ENCODE results near the gene TTC39B.
"Not testable (repeated sequence)": the region's sequence is repeated elsewhere in the genome, so short reads cannot be mapped to it uniquely, and the experiment has no call there.

The TTC39B gene

GRCh38 chr9:15238646-15239045, 68.4 kb downstream of the TTC39B start:
- no peaks in the 10 kb centered on the region for H3K36me3 ChIP-seq
- no peaks in the 10 kb centered on the region for H3K9me3 ChIP-seq
- H3K4me1 ChIP-seq (ENCODE audit: control insufficient read depth in 1 of 2, insufficient read depth in 1 of 2, low read depth in 1 of 2, low read length in 1 of 2): no peaks in the 10 kb centered on the region
- H3K4me3 ChIP-seq (ENCODE audit: low read depth in 1 of 2, low read length in 1 of 2): no peak overlapping the region
- TF ChIP-seq CTCF (IDR thresholded peaks at IDR 0.05): no peak
- no peaks in the 10 kb centered on the region for H3K27me3 ChIP-seq
- no peak overlapping the region for H3K27ac ChIP-seq

DNA sequence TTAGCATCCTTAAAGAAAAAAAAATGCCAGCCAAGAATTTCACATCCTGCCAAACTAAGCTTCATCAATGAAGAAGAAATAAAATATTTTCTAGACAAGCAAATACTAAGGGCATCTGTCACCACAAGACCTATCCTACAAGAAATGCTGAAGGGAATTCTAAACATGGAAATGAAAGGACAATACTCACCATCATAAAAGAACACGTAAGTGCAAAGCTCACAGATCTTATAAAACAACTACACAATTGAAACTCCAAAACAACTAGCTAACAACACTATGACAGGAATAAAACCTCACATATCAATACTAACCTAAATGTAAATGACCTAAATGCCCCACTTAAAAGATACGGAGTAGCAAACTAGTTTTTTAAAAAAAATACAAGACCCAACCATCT, 71.4 kb downstream of the TTC39B start:
- Histone ChIP-seq H3K27me3 (no peaks in the 10 kb centered on the region), H3K4me1 (ENCODE audit: control insufficient read depth in 1 of 2, insufficient read depth in 1 of 2, low read depth in 1 of 2, low read length in 1 of 2) (no peaks in the 10 kb centered on the region), H3K4me3 (ENCODE audit: low read depth in 1 of 2, low read length in 1 of 2) (no peak overlapping the region), H3K9me3 (no peaks in the 10 kb centered on the region), H3K27ac (no peak overlapping the region), H3K36me3 (no peaks in the 10 kb centered on the region)
- no peak for TF ChIP-seq CTCF (IDR thresholded peaks at IDR 0.05)

DNA sequence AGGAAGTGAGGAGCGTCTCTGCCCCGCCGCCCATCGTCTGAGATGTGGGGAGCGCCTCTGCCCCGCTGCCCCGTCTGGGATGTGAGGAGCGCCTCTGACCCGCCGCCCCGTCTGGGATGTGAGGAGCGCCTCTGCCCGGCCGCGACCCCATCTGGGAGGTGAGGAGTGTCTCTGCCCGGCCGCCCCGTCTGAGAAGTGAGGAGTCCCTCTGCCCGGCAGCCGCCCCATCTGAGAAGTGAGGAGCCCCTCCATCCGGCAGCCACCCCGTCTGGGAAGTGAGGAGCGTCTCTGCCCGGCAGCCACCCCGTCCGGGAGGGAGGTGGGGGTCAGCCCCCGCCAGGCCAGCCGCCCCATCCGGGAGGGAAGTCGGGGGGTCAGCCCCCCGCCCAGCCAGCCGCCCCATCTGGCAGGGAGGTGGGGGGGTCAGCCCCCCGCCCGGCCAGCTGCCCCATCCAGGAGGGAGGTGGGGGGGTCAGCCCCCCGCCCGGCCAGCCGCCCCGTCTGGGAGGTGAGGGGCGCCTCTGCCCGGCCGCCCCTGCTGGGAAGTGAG, 73.0 kb downstream of the TTC39B start:
- H3K4me1 ChIP-seq (ENCODE audit: control insufficient read depth in 1 of 2, insufficient read depth in 1 of 2, low read depth in 1 of 2, low read length in 1 of 2); H3K9me3 ChIP-seq; H3K27ac ChIP-seq; H3K36me3 ChIP-seq; H3K4me3 ChIP-seq (ENCODE audit: low read depth in 1 of 2, low read length in 1 of 2); H3K27me3 ChIP-seq: not testable (repeated sequence)

DNA sequence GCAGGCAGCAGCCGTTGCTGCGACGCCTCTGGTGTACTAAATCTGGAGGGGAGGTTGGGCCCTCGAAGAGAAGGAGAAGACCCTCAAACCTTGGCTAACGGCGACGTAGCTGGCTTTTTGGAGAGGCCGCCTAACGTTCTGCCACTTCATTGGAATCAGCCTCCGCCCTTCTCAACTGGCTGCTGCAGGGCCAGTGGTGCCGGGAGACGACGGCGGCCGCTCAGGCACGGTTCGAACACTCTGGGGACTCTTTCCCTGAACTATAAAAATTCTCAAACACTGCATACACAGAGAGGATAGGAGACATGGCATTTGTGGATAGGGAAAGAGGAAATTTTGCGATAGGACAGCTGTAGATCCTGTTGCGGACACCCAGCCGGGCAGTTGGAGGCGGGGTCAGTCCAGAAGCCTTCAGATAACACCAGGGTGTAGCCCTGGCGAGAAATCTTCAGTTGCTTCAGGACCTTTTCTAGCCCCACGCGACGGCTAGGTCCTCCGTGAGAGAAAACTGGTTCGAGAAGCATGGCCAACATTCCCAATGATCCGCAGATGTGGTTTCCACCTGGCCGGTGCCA, 74.2 kb downstream of the TTC39B start:
- not testable (repeated sequence) for H3K4me1 ChIP-seq (ENCODE audit: control insufficient read depth in 1 of 2, insufficient read depth in 1 of 2, low read depth in 1 of 2, low read length in 1 of 2); H3K36me3 ChIP-seq; H3K9me3 ChIP-seq; H3K27ac ChIP-seq; H3K4me3 ChIP-seq (ENCODE audit: low read depth in 1 of 2, low read length in 1 of 2); H3K27me3 ChIP-seq

- no peak overlapping the region for H3K27ac ChIP-seq
- no peak overlapping the region for H3K4me3 ChIP-seq (ENCODE audit: low read depth in 1 of 2, low read length in 1 of 2)
- H3K9me3 ChIP-seq: no peaks in the 10 kb centered on the region
- no peaks in the 10 kb centered on the region for H3K36me3 ChIP-seq
- H3K4me1 ChIP-seq (ENCODE audit: control insufficient read depth in 1 of 2, insufficient read depth in 1 of 2, low read depth in 1 of 2, low read length in 1 of 2): no peaks in the 10 kb centered on the region
- no peak for TF ChIP-seq CTCF (IDR thresholded peaks at IDR 0.05)
- no peaks in the 10 kb centered on the region for H3K27me3 ChIP-seq
These were observed 75.0 kb downstream of the TTC39B start for GRCh38 chr9:15231788-15232635.

DNA sequence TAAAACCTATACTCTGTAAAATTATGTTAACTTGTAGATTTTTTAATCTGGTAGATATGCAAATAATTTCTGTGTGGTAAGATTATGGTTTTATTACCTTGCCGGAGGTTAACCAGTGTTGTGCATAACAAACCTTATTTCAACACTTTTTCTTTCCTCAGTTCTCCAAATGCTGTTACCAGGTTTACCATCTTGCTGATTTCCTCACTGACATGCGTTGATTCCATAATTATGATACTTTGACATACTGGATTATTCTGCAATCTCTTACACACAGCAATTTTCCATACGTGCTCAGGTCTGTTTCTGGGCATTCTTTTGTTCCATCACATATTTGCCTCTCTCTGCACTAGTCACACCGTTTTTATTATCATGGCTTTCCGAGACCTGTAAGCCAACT, 77.6 kb downstream of the TTC39B start:
- Histone ChIP-seq H3K9me3 (no peaks in the 10 kb centered on the region), H3K4me1 (ENCODE audit: control insufficient read depth in 1 of 2, insufficient read depth in 1 of 2, low read depth in 1 of 2, low read length in 1 of 2) (no peaks in the 10 kb centered on the region), H3K4me3 (ENCODE audit: low read depth in 1 of 2, low read length in 1 of 2) (no peak overlapping the region), H3K27ac (no peak overlapping the region), H3K27me3 (no peaks in the 10 kb centered on the region), H3K36me3 (no peaks in the 10 kb centered on the region)
- no peak for TF ChIP-seq CTCF (IDR thresholded peaks at IDR 0.05)

Data from neutrophil (primary cell).